GM18858 (cell line): ENCODE data around the gene IL12B.
"Not testable (repeated sequence)": the region's sequence is repeated elsewhere in the genome, so short reads cannot be mapped to it uniquely, and the experiment has no call there.

Experiments
- ATAC-seq: cut with Tn5 transposase; IDR thresholded peaks from one replicate; pipeline ENCODE4 v1.9.1; 2021; ENCODE audit not compliant: unreplicated experiment

IL12B gene

DNA sequence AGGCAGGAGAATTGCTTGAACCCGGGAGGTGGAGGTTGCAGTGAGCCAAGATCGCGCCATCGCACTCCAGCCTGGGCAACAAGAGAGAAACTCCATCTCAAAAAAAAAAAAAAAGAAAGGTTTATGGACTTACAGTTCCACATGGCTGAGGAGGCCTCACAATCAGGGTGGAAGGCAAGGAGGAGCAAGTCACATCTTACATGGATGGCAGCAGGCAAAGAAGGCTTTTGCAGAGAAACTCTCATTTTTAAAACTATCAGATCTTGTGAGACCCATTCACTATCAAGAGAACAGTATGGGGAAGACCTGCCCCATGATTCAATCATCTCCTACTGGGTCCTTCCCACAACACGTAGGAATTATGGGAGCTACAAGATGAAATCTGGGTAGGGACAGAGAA lies 33.0 kb downstream of the IL12B start:
- ATAC-seq = not testable (repeated sequence)

DNA sequence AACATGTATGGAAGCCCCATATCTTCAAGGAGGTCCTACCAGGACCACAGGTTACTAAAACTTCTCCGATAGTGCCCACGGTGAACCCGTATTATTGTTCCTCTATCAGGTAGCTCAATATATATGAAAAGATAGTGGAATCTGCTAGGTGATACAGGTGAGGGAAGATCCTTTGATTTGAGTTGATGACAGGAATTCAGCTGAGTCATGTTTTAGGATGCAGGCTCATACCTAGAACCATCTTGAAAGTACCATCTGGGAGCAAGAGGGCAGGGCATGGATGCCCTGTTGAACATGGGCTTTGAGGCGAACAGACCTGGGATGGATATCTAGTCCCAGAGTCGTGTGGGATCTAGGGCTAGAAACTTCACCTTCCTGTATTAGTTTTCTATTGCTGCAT lies 35.4 kb downstream of the IL12B start:
- no peak for ATAC-seq

DNA sequence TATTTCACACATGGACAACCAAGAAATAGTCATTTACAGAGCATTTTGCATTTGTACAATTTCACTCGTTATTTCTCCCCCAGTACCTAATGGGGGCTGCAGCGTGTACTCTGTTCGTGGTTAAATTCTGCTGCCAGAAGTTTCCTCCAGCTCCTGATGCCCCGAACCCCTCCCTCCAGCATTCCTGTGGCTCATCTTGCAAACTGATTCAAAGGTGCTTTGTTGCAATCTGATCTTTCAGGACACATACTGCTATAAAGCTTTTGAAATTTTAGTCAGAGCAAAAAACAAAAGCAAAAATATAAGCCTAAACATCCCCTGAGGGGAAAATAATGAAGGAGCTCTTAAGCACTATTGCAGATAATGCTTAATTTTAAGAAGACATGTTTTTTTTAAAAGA lies 39.5 kb downstream of the IL12B start:
- ATAC-seq = no peak

DNA sequence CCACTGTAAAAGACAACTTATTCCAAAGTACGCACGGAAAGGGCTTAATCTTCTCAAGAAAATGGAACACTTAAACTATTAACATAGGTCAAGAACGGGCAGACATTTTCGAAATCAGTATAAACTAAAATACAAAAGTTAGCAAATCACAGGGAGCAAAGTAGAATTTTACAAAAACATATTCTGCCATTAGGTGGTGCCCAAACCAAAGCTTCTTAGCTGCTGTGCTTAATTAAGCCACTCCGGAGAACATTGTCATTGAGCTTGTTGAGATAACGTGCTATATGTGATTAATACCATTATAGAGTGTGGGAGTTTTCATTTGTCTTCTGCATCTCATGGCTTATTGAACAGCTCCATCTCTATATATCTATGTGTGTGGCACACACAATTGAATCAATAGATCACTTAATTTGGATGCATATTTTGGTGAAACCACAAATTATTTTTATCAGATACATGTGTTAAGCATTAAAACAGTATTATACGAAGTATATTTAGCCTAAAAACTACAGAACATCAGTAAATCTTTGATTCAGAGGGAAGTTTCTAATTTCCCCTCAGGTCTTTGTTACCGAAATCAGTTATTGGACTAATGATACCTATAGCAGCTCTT lies 43.8 kb downstream of the IL12B start:
- ATAC-seq = no peak

DNA sequence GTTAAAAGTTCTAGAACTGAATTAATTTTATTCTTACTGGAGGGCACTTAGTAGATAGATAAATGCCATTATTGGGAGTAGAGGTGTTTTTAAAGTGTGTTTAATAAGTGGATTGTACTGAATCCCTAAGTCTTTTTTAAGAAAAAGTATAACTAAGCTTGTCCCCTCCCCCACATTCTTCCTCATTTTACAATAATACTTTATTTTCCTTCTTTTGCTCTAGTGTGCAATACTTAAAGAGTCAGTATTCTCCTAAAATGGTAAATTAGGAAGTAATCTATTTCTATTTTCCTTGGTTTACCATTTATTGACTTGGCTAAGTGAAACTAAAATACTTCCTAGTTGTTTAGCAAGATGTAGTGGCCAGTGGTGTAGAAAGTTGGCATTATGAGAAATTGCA lies 55.6 kb downstream of the IL12B start:
- ATAC-seq = no peak

DNA sequence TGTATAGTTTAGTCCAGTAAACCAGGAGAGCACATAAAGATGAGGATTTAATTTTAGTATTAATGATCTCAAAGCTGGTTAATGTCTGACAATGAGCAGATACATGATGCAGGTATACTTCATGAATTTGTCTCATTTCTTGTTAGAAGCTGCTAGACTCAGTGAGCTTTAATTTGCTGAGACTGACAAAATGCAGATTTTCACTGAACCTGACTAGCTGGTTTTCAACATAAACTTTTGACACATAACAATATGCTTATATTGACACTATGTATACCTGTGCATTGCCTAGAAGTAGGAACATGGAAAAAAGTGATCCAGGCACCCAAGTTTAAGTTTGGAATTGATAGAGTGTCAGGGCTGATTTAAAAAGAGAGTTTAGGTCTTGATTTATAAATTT lies 56.4 kb downstream of the IL12B start:
- ATAC-seq = no peak

DNA sequence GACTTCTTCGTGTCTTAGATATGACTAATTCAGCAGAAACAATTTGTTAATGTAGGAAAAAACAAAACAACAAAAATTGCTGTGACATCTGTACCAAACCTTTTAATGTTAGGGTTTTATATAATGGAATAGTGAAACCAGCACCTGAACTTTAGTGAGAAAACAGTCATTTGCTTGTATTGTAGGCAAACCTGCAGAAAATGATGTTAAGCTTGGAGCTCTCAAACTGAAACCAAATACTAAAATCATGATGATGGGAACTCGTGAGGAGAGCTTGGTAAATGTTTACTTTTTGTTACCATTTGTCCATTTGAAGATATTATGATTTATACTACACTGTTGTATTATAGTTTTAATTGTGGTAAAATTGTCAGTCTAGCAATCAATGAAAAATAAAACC lies 60.6 kb downstream of the IL12B start:
- ATAC-seq = no peak

DNA sequence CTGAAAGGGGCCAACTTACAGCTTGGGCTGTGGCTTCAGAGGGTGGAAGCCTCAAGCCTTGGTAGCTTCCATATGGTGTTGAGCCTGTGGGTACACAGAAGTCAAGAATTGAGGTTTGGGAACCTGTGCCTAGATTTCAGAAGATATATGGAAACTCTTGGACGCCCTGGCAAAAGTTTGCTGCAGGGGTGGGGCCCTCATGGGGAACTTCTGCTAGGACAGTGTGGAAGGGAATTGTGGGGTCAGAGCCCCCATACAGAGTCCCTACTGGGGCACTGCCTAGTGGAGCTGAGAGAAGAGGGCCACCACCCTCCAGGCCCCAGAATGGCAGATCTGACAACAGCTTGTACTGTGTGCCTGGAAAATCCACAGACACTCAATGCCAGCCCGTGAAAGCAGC lies 63.5 kb downstream of the IL12B start:
- not testable (repeated sequence) for ATAC-seq
